Measurements from ENCODE around the gene USP3. TPM values are rescaled to one million over a fixed set of nuclear protein-coding genes. Genes with fewer than 3 reads are reported as not detected.

USP3 gene
- total and polyA plus RNA-seq, 2 donors (not counting 3 experiments of a cell fraction or from before 2014, with no cell fraction given), result 18.8 to 52.4 TPM

GRCh38 chr15:63640146-63640545 is 135.8 kb downstream of the USP3 start:
- no peaks in the 10 kb centered on the region for H4K20me1 ChIP-seq (replicated peaks; ENCODE audit: control insufficient read depth, extremely low read depth, insufficient read depth, low read length)
- ChIA-PET CTCF (interaction anchor here (1.5 kb wide), 2 partner anchors 30 kb away, joined by 4 to 8 read pairs; no protein-coding TSS in a partner anchor), POLR2A (no interaction called here)
- no peaks in the 10 kb centered on the region for H3K9me1 ChIP-seq (replicated peaks; ENCODE audit: control insufficient read depth, extremely low read depth, insufficient read depth, low read length)
- no peak overlapping the region for H3K4me3 ChIP-seq (replicated peaks in 1 of 3; ENCODE audit: insufficient read depth in 1 of 3, low read depth in 1 of 3, low read length in 3 of 3)
- BruUV-seq (replicated peaks), result no TSS peak
- H3K4me2 ChIP-seq (ENCODE audit: insufficient read depth, low read length), result no peak overlapping the region
- no peak for DNase-seq (ENCODE audit: low read depth, low spot score)
- no peaks in the 10 kb centered on the region for H3K79me2 ChIP-seq (ENCODE audit: control insufficient read depth, insufficient read depth, low read length)
- H3K27me3 ChIP-seq (ENCODE audit: control insufficient read depth in 2 of 2, insufficient read depth in 2 of 2, low read length in 2 of 2), result no peaks in the 10 kb centered on the region
- dilution Hi-C loops (cut with MboI; ENCODE audit: extremely low pct_ligation_motif_present, low sequenced_read_pairs), result no loop called here
- no peaks in the 10 kb centered on the region for H3K9me3 ChIP-seq (replicated peaks; ENCODE audit: control insufficient read depth, insufficient read depth, low read length)
- peaks cover 17 to 31% of the 10 kb centered on the region in 2 experiments for H3K36me3 ChIP-seq (ENCODE audit: control insufficient read depth in 2 of 2, extremely low read depth in 1 of 2, insufficient read depth in 2 of 2, low read length in 2 of 2)
- intact Hi-C loops (cut with micrococcal nuclease), result no loop called here
- no peak overlapping the region for H2AFZ ChIP-seq (ENCODE audit: low read depth, low read length)
- no peak overlapping the region for H3K27ac ChIP-seq (ENCODE audit: insufficient read depth, low read depth, low read length)
- FAIRE-seq, result no peak
- H3K9ac ChIP-seq (replicated peaks; ENCODE audit: extremely low read depth, insufficient read depth, low read length), result no peak overlapping the region
- TF ChIP-seq MAX (IDR thresholded peaks at IDR 0.05; ENCODE audit: insufficient read depth, insufficient read length) (no peak), CTCF (IDR thresholded peaks at IDR 0.05; ENCODE audit: extremely low read depth in 1 of 2, insufficient read depth in 1 of 2, low read depth in 1 of 2, low read length in 2 of 2) (no peak), JUN (IDR thresholded peaks at IDR 0.05; ENCODE audit: borderline replicate concordance, insufficient read depth, insufficient read length, low read depth) (no peak), MYC (IDR thresholded peaks at IDR 0.05; ENCODE audit: low read depth, low read length) (no peak), POLR2A (IDR thresholded peaks at IDR 0.05; ENCODE audit: low read depth, low read length) (no peak), EZH2 (IDR thresholded peaks at IDR 0.05; ENCODE audit: borderline replicate concordance, low read depth, low read length, severe bottlenecking) (no peak), FOS (IDR thresholded peaks at IDR 0.05; ENCODE audit: borderline replicate concordance, insufficient read depth, low read length) (no peak), POLR2AphosphoS5 (IDR thresholded peaks at IDR 0.05; ENCODE audit: insufficient read depth, low read depth, low read length) (no peak), GATA2 (IDR thresholded peaks at IDR 0.05; ENCODE audit: insufficient read depth, insufficient read length, low read depth, low read length) (no peak)
- no peaks in the 10 kb centered on the region for H3K4me1 ChIP-seq (ENCODE audit: control insufficient read depth, extremely low read depth, insufficient read depth, low read length)

Other genes starting within 250 kb of the USP3 start
- gene APH1B, start 227.0 kb upstream of the USP3 start, total RNA-seq, result 24.6 and 28.8 TPM in 2 replicates
- 14.0 and 14.6 TPM in 2 replicates for gene APH1B, start 227.0 kb upstream of the USP3 start, polyA plus RNA-seq
- gene CA12, start 122.7 kb upstream of the USP3 start, total RNA-seq, result 1.8 and 5.9 TPM in 2 replicates
- 1.1 and 1.4 TPM in 2 replicates for gene CA12, start 122.7 kb upstream of the USP3 start, polyA plus RNA-seq
- not detected in 2 replicates for gene FBXL22, start 92.8 kb downstream of the USP3 start, total RNA-seq
- 0.06 and 0.13 TPM in 2 replicates for gene FBXL22, start 92.8 kb downstream of the USP3 start, polyA plus RNA-seq

Measured in endothelial cell of umbilical vein (primary cell).